ENCODE measurements around the gene TRIM41.
"Not testable (repeated sequence)": the region's sequence is repeated elsewhere in the genome, so short reads cannot be mapped to it uniquely, and the experiment has no call there.

The TRIM41 gene

GRCh38 chr5:181261320-181262049, 38.4 kb downstream of the TRIM41 start:
- no peak for TF ChIP-seq CTCF (IDR thresholded peaks at IDR 0.05)
- 0 out of 2 replicates have a peak, but pooled peaks have one; percentile 74 for TF ChIP-seq ZFX (IDR thresholded peaks at IDR 0.05; ENCODE audit: borderline replicate concordance)
- H3K27ac ChIP-seq = peak overlapping the region; percentile 90

GRCh38 chr5:181263633-181264032, 40.6 kb downstream of the TRIM41 start:
- TF ChIP-seq ZFX (IDR thresholded peaks at IDR 0.05; ENCODE audit: borderline replicate concordance) (no peak), CTCF (IDR thresholded peaks at IDR 0.05) (no peak)
- peak overlapping the region; percentile 90 for H3K27ac ChIP-seq

- H3K27ac ChIP-seq = no peak overlapping the region
- TF ChIP-seq CTCF (IDR thresholded peaks at IDR 0.05) = no peak
- TF ChIP-seq ZFX (IDR thresholded peaks at IDR 0.05; ENCODE audit: borderline replicate concordance) = no peak
Observed at GRCh38 chr5:181265092-181265671, 42.1 kb downstream of the TRIM41 start.

- H3K27ac ChIP-seq = 0 out of 2 replicates have a peak overlapping the region, but pooled peaks have one; percentile 26
Observed at GRCh38 chr5:181267291-181267904, 44.3 kb downstream of the TRIM41 start.

GRCh38 chr5:181267907-181268306, 44.8 kb downstream of the TRIM41 start:
- H3K27ac ChIP-seq = 0 out of 2 replicates have a peak overlapping the region, but pooled peaks have one; percentile 26

- TF ChIP-seq CTCF (IDR thresholded peaks at IDR 0.05) (no peak), ZFX (IDR thresholded peaks at IDR 0.05; ENCODE audit: borderline replicate concordance) (no peak)
- H3K27ac ChIP-seq = no peak overlapping the region
Observed at GRCh38 chr5:181271081-181271480, 48.0 kb downstream of the TRIM41 start.

- not testable (repeated sequence) for H3K27ac ChIP-seq
Observed at GRCh38 chr5:181273433-181273744, 50.3 kb downstream of the TRIM41 start.

GRCh38 chr5:181280251-181280762, 57.2 kb downstream of the TRIM41 start:
- TF ChIP-seq CTCF (IDR thresholded peaks at IDR 0.05) = no peak
- TF ChIP-seq ZFX (IDR thresholded peaks at IDR 0.05; ENCODE audit: borderline replicate concordance) = no peak
- peak overlapping the region; percentile 82 for H3K27ac ChIP-seq
